Activated naive CD4-positive, alpha-beta T cell treated with anti-CD3 and anti-CD28 coated beads, Interleukin-2, amount 10 ng/mL, durations not matched to agents 7 days and 5 days (primary cell): ENCODE data around the gene TRIB2.

Source experiments
- CTCF ChIA-PET: fragments of 350-600 bp; sonication (Branson Sonifier 250); formaldehyde crosslinking; loops from one replicate; lab custom pipeline; 2021; ENCODE audit warnings: antibody characterized with exemption; lab: Charles Lee
- DNase-seq: peaks from one replicate; pipeline ENCODE4 v3.0.0-alpha.2; 2020
- H3K27ac Mint-ChIP-seq: one replicate; pipeline ENCODE4 v1.8.0; 2021; ENCODE audit warnings: mild to moderate bottlenecking, moderate library complexity, mixed read lengths
- H3K27me3 Mint-ChIP-seq: one replicate; pipeline ENCODE4 v1.8.0; 2021; ENCODE audit warnings: mild to moderate bottlenecking, mixed read lengths
- H3K36me3 Mint-ChIP-seq: one replicate; pipeline ENCODE4 v1.8.0; 2021; ENCODE audit warnings: mixed read lengths
- H3K4me1 Mint-ChIP-seq: one replicate; pipeline ENCODE4 v1.8.0; 2021; ENCODE audit warnings: mixed read lengths
- H3K4me3 Mint-ChIP-seq: one replicate; pipeline ENCODE4 v1.8.0; 2021; ENCODE audit warnings: mild to moderate bottlenecking, moderate library complexity, mixed read lengths
- H3K9me3 Mint-ChIP-seq: one replicate; pipeline ENCODE4 v1.8.0; 2021; ENCODE audit warnings: mixed read lengths

The TRIB2 gene

DNA sequence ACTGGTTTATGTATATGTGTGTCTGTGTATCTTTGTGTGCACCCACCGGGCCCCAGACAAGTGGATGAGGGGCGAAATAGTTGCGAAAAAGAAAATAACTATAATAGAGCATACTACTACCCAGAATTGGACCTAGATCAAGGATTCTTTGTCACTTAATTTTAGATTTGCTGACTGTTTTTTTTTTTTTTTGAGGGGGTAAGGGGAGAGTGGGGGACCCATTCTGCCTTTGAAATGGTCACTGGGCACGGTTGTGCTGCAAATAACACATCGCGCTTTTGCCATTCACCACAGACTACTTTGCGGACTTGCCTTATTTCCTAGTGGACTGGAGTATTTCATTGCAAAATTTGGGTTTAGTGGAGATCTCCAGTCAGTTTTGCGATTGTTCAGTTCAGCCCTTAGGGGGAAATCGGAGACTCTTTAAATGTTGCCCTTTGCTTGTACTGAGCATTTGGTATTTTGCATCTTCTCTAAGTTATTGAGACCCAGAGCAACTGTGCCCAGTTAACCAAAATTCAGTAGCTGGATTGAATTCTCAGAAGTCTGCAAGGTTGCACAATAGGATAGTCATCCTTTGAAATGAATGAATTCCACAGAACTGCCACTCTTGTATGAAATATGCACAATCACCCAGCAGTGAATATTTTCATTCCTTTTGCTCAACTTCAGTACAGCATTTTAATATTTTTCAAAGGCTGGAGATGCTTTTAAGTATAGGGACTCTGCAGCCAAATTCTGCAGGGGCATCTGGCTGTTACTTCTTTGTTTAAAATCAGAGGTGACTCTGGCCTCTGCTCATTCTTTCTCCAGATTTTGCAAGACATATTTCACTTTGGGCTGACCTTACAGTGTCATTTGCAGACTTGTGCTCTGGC lies 2.9 kb downstream of the TRIB2 start:
- peaks cover 58% of the 10 kb centered on the region for H3K4me1 Mint-ChIP-seq
- H3K4me3 Mint-ChIP-seq: peak overlapping the region; percentile 98
- peak overlapping the region; percentile 94 for H3K27ac Mint-ChIP-seq
- CTCF ChIA-PET: interaction anchor here (1.0 to 5.0 kb wide), 4 partner anchors 18 to 288 kb away, joined by 3 to 31 read pairs (median 11); no protein-coding TSS in a partner anchor
- H3K9me3 Mint-ChIP-seq: no peaks in the 10 kb centered on the region
- H3K36me3 Mint-ChIP-seq: peaks cover 74% of the 10 kb centered on the region
- no peak for DNase-seq
- H3K27me3 Mint-ChIP-seq: peaks cover 10% of the 10 kb centered on the region

GRCh38 chr2:12720278-12720620 lies 3.5 kb downstream of the TRIB2 start:
- Mint-ChIP-seq H3K9me3 (no peaks in the 10 kb centered on the region), H3K36me3 (peaks cover 79% of the 10 kb centered on the region), H3K4me3 (peak overlapping the region; percentile 98), H3K4me1 (peaks cover 58% of the 10 kb centered on the region), H3K27me3 (peaks cover 10% of the 10 kb centered on the region), H3K27ac (peak overlapping the region; percentile 47)
- no peak for DNase-seq
- CTCF ChIA-PET: interaction anchor here (0.9 to 5.0 kb wide), 5 partner anchors 17 to 287 kb away, joined by 3 to 31 read pairs (median 3); no protein-coding TSS in a partner anchor

DNA sequence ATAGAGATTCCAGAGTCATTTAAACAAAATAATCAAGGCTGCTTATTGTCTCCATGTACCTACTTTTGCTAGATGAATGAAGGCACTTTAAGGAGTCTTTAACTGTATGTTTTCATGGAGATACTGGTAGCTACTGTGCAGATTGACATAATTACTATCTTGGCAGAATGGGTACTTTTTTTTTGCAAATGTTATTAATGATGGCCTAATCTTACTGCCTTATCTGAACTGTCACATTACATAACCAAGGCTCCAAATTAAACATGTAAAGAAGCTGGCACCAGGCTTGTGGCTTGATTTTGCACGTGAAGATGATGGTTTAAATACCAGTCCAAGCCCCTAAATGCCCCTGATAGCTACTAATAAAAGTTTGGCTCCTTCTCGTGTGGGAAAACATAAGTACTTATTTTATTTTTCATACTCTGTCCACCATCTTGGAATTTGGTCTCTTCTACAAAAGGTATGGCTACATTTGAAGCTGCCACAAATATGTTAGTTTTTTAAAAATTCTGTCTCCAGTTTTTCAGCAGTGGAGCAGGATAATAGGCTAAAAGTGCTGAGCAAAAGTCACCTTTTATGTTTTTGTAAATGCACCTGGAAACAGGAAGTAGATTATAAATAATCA lies 4.1 kb downstream of the TRIB2 start:
- H3K9me3 Mint-ChIP-seq: no peaks in the 10 kb centered on the region
- H3K4me1 Mint-ChIP-seq: peaks cover 58% of the 10 kb centered on the region
- CTCF ChIA-PET: interaction anchor here (0.9 to 5.0 kb wide), 4 partner anchors 17 to 287 kb away, joined by 3 to 31 read pairs (median 11); no protein-coding TSS in a partner anchor
- peak overlapping the region; percentile 47 for H3K27ac Mint-ChIP-seq
- peaks cover 10% of the 10 kb centered on the region for H3K27me3 Mint-ChIP-seq
- H3K36me3 Mint-ChIP-seq: peaks cover 85% of the 10 kb centered on the region
- no peak for DNase-seq
- peak overlapping the region; percentile 98 for H3K4me3 Mint-ChIP-seq

DNA sequence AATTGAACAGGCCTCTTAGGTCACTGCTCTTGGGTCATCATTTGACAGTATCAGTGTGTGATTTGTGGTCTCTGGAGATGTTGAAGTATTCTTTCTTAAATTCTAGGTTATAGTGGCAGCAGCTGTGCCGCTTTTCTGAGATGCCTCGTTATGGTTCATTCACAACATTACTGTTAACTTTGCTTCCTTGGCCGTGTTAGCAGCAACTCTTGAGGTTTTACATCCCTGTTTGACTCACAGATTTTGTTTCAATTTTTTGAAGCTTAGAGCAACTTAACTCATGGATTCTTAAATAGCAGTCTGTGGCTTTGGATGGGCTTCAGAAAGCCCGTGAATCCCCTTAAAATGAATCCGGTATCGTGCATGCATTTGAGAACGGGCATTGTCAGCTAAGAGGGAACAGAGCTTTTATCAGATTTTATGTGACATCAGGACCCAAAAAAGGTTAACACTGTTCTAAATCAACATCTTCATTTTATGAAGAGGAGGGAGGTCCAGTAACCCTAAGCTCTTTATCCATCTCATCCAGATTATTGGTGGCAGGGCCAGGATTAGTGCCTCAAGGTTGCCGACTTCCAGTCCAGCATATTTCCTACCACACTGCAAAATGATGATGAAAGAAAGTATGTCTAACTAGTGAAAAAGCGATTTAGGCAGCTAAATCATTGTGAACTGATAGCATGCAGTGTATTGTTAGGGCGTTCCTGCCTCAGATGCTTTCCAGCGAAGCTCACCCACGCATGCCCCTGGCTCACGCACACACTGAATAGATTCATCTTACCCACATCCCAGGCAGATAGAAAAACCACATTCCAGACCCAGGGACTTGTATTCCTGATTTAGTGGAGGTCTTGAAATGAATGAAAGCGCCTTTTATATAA lies 5.1 kb downstream of the TRIB2 start:
- H3K9me3 Mint-ChIP-seq: no peaks in the 10 kb centered on the region
- peak overlapping the region; percentile 98 for H3K4me3 Mint-ChIP-seq
- H3K4me1 Mint-ChIP-seq: peaks cover 65% of the 10 kb centered on the region
- CTCF ChIA-PET: interaction anchor here (0.6 to 5.0 kb wide), 5 partner anchors 24 to 596 kb away, joined by 3 to 31 read pairs (median 3); no protein-coding TSS in a partner anchor
- DNase-seq: no peak
- H3K27ac Mint-ChIP-seq: peak overlapping the region; percentile 31
- H3K36me3 Mint-ChIP-seq: peaks cover 91% of the 10 kb centered on the region
- peaks cover 10% of the 10 kb centered on the region for H3K27me3 Mint-ChIP-seq

DNA sequence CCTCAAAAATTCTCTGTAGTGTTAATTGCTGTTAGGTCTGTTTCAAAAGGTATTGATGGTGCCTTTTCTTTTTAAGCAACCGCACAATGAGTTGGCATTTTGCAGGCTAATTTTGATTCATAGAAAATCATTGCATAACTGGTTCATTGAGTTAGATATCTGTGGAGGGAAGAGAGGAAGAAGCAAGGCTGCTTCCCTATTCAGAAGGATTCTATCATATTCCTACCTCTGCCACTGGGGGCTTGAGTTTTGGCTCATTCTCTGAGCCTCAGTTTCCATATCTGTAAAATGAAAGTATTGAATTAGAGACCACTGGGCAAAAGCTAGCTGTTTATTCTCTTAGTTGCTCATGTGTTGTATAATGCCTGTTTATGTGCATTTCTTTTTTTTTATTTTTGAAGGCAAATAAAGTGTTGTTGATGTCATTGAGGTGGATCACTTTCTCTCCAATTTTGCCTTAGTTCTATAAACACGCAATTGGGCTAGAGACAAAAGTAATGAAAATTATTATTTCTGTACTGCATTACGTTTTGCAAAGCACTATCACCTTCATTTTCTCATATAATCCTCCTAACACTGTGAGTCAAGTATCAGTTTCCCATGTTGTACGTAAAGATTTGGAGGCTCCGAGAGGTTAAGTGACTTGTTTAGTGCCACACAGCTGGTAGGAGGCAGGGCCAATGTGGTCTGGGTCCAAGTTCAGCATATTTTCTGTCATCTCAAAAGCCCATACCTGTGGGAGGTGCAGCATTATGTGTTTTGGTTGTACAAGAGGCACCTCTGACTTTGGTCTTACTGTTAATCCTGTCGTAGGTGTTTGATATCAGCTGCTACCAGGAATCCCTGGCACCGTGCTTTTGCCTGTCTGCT lies 5.9 kb downstream of the TRIB2 start:
- Mint-ChIP-seq H3K9me3 (no peaks in the 10 kb centered on the region), H3K4me3 (peak overlapping the region; percentile 98), H3K4me1 (peaks cover 74% of the 10 kb centered on the region), H3K27me3 (peaks cover 10% of the 10 kb centered on the region), H3K27ac (peak overlapping the region; percentile 31), H3K36me3 (peaks cover 97% of the 10 kb centered on the region)
- no peak for DNase-seq
- CTCF ChIA-PET: interaction anchor here (0.6 to 5.0 kb wide), 5 partner anchors 116 to 894 kb away, joined by 3 to 31 read pairs (median 7); no protein-coding TSS in a partner anchor

- Mint-ChIP-seq H3K4me1 (peaks cover 86% of the 10 kb centered on the region), H3K4me3 (no peak overlapping the region), H3K36me3 (peaks cover 96% of the 10 kb centered on the region), H3K27ac (no peak overlapping the region), H3K27me3 (peaks cover 3% of the 10 kb centered on the region), H3K9me3 (no peaks in the 10 kb centered on the region)
- CTCF ChIA-PET: interaction anchor here (1.5 to 5.0 kb wide), 3 partner anchors 207 to 895 kb away, joined by 4 to 31 read pairs (median 7); no protein-coding TSS in a partner anchor
- no peak for DNase-seq
Measured at GRCh38 chr2:12723736-12724463, 7.2 kb downstream of the TRIB2 start.

- peaks cover 98% of the 10 kb centered on the region for H3K4me1 Mint-ChIP-seq
- H3K36me3 Mint-ChIP-seq: peaks cover 96% of the 10 kb centered on the region
- no peaks in the 10 kb centered on the region for H3K9me3 Mint-ChIP-seq
- H3K27me3 Mint-ChIP-seq: no peaks in the 10 kb centered on the region
- H3K27ac Mint-ChIP-seq: peak overlapping the region; percentile 88
- DNase-seq: no peak
- no peak overlapping the region for H3K4me3 Mint-ChIP-seq
- CTCF ChIA-PET: interaction anchor here (0.6 to 1.8 kb wide), 3 partner anchors 8 to 497 kb away, joined by 3 to 5 read pairs (median 3); no protein-coding TSS in a partner anchor
Measured at GRCh38 chr2:12725233-12726187, 8.8 kb downstream of the TRIB2 start.

DNA sequence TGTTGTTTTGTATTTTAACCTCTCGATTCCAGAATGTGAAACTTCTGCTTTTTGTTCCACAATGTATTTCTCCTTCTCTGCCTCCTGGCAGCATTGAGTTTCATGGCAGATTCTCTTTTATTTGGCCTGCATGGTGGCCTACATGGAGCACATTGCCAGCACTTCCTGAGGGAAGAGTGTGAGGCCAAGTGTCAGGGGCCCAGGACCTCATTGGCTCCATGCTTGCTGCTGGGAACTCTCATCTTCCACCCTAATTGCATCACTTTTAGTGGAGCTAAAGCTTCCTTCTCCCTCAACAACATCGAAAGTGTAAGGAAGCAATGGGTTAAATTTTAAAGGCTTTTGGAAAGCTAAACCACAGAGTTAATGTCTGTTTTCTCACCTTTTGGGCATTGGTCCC lies 9.5 kb downstream of the TRIB2 start:
- Mint-ChIP-seq H3K4me1 (peaks cover 98% of the 10 kb centered on the region), H3K27ac (peak overlapping the region; percentile 88), H3K27me3 (no peaks in the 10 kb centered on the region), H3K4me3 (no peak overlapping the region), H3K9me3 (no peaks in the 10 kb centered on the region), H3K36me3 (peaks cover 96% of the 10 kb centered on the region)
- CTCF ChIA-PET: interaction anchor here (0.6 to 1.8 kb wide), 4 partner anchors 9 to 498 kb away, joined by 3 to 5 read pairs (median 3); partner anchors contain the start of gene TRIB2
- DNase-seq: no peak

DNA sequence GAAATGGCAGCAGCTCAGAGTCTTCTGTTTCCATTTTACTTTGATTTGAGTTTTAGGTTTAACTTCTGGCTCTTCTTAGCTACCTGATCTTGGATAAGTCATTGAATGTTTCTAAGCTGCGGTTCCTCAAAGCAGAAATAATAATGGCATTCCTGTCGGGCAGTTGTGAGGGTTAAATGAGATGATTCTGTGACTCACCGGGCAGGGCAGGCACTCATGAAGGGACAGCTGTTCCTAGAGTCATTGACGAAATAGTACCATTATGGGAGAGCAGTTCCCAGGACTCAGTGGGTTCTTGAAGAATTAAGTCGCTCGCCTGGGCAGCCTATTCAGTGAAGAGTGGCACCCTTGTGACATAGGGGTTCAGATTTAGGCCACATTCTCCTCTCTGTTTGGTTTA lies 10.3 kb downstream of the TRIB2 start:
- peak overlapping the region; percentile 88 for H3K27ac Mint-ChIP-seq
- H3K9me3 Mint-ChIP-seq: no peaks in the 10 kb centered on the region
- peak overlapping the region; percentile 52 for H3K4me3 Mint-ChIP-seq
- H3K27me3 Mint-ChIP-seq: no peaks in the 10 kb centered on the region
- peaks cover 98% of the 10 kb centered on the region for H3K4me1 Mint-ChIP-seq
- no peak for DNase-seq
- H3K36me3 Mint-ChIP-seq: peaks cover 96% of the 10 kb centered on the region
- CTCF ChIA-PET: interaction anchor here (0.6 to 1.8 kb wide), 3 partner anchors 8 to 11 kb away, joined by 3 to 5 read pairs (median 3); partner anchors contain the start of gene TRIB2

- peak overlapping the region; percentile 88 for H3K27ac Mint-ChIP-seq
- peaks cover 96% of the 10 kb centered on the region for H3K36me3 Mint-ChIP-seq
- CTCF ChIA-PET: interaction anchor here (1.0 to 1.9 kb wide), 5 partner anchors 9 to 279 kb away, joined by 3 to 13 read pairs (median 6); partner anchors contain the start of gene TRIB2
- DNase-seq: peak; percentile 26
- H3K4me3 Mint-ChIP-seq: peak overlapping the region; percentile 52
- H3K27me3 Mint-ChIP-seq: no peaks in the 10 kb centered on the region
- no peaks in the 10 kb centered on the region for H3K9me3 Mint-ChIP-seq
- H3K4me1 Mint-ChIP-seq: peaks cover 97% of the 10 kb centered on the region
Measured at GRCh38 chr2:12727641-12728040, 10.9 kb downstream of the TRIB2 start.

DNA sequence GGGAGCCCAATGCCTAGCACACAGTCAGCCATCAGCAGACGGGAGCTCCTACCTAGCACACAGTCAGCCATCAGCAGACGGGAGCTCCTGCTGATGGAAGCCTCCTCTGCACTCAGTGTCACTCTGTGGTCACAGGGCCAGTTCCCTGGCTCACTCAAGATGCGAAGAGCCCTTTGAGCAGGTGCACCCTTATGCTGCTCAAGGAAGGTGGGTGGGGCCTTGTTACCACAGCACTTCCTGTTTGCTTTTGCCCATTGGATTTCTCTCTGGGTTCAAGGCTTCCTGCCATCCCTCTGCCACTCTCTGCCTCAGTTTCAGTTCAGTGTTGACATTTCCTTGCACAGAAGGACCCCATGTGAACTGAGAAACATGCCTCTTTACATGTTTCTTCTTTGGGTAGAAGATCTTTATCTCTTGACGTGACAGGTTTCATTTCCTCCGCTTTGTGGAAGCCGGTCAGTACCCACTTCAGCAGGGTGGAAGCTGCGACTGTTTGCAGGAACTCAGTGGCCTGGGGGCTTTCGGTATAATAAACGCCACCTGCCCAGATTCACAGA lies 11.6 kb downstream of the TRIB2 start:
- CTCF ChIA-PET: interaction anchor here (1.0 to 1.9 kb wide), 6 partner anchors 9 to 279 kb away, joined by 3 to 13 read pairs (median 4); partner anchors contain the start of gene TRIB2
- Mint-ChIP-seq H3K36me3 (peaks cover 94% of the 10 kb centered on the region), H3K4me3 (peak overlapping the region; percentile 52), H3K27me3 (no peaks in the 10 kb centered on the region), H3K27ac (peak overlapping the region; percentile 88), H3K4me1 (peaks cover 95% of the 10 kb centered on the region), H3K9me3 (no peaks in the 10 kb centered on the region)
- DNase-seq: peak; percentile 91
